Activated CD8-positive, alpha-beta memory T cell treated with anti-CD3 and anti-CD28 coated beads, Interleukin-2, amount 50 U/mL, for 1 hour (primary cell): ENCODE data around the gene RLF.

Experiments used
- DNase-seq: peaks from one replicate; pipeline ENCODE4 v3.0.0-alpha.2; 2020; ENCODE audit errors: extremely low read depth

Gene RLF, protein sequence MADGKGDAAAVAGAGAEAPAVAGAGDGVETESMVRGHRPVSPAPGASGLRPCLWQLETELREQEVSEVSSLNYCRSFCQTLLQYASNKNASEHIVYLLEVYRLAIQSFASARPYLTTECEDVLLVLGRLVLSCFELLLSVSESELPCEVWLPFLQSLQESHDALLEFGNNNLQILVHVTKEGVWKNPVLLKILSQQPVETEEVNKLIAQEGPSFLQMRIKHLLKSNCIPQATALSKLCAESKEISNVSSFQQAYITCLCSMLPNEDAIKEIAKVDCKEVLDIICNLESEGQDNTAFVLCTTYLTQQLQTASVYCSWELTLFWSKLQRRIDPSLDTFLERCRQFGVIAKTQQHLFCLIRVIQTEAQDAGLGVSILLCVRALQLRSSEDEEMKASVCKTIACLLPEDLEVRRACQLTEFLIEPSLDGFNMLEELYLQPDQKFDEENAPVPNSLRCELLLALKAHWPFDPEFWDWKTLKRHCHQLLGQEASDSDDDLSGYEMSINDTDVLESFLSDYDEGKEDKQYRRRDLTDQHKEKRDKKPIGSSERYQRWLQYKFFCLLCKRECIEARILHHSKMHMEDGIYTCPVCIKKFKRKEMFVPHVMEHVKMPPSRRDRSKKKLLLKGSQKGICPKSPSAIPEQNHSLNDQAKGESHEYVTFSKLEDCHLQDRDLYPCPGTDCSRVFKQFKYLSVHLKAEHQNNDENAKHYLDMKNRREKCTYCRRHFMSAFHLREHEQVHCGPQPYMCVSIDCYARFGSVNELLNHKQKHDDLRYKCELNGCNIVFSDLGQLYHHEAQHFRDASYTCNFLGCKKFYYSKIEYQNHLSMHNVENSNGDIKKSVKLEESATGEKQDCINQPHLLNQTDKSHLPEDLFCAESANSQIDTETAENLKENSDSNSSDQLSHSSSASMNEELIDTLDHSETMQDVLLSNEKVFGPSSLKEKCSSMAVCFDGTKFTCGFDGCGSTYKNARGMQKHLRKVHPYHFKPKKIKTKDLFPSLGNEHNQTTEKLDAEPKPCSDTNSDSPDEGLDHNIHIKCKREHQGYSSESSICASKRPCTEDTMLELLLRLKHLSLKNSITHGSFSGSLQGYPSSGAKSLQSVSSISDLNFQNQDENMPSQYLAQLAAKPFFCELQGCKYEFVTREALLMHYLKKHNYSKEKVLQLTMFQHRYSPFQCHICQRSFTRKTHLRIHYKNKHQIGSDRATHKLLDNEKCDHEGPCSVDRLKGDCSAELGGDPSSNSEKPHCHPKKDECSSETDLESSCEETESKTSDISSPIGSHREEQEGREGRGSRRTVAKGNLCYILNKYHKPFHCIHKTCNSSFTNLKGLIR (N-terminal part only)

DNA sequence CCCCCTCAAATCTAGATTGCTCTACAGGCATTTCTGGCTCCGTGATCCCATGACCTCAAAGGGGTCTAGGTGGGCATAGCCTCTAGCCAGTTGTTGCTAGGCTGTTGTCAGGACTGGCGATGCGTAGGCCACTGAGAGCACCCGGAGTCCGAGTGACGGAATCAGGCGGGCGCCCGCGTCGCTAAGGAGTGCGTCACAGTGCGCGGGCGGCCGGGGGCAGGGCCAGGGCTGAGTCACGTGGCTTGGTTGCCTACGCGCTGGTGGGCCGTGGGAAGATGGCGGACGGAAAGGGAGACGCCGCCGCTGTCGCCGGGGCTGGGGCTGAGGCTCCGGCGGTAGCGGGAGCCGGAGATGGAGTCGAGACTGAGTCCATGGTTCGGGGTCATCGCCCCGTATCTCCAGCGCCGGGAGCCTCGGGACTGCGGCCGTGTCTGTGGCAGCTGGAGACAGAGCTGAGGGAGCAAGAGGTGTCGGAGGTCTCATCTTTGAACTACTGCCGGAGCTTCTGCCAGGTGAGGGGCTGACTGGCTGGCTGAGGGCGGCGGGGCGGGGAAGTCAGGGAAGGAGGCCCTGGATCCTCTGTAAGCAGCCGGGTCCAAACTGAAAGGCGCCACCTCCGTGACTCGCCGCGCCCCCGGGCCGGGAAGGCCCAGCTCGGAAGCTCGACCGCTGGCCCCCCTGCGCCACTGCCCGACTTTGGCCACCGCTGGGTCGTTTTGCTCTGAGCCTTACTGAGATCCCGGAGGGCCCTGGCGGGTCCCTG is at the start of gene RLF:
TSS of gene RLF (plus strand) at position 263 of the 763 bp plus-strand sequence. CDS start at position 276, 13 bp downstream.
- peak; percentile 83 for DNase-seq

DNA sequence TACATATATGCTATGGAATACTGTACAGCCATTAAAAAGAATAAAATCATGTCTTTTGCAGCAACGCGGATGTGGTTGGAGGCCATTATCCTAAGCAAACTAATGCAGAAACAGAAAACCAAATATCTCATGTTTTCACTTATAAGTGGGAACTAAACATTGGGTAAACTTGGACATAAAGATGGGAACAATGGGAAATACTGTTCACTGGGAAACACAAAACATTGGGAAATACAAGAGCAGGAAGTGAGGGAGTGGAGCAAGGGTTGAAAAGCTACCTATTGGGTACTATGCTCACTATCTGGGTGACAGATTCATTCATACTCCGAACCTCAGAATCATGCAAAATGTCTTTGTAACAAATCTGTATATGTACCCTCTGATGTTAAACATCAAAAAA is 46.8 kb upstream of the RLF start:
- no peak for DNase-seq

- DNase-seq, result no peak
Observed at GRCh38 chr1:40120128-40120527, 41.1 kb upstream of the RLF start.

DNA sequence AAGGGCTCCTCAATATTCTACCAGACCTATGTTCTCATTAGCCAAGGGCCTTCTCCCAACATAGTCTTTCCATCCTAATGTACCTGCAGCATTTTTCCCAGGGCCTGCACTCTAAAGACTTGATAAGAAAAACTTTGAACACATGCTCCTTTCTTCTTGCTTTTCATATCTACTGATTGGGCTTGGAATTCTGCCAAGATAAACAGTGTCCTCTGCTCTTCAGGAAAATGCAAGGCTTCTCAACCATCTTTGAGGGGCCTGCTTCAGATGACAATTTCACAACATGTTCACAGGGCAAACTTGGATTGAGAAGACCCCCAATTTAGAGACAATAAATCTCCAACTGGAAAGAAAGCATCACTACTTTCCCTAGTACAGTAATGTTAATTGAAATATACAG is 38.3 kb upstream of the RLF start:
- no peak for DNase-seq

DNA sequence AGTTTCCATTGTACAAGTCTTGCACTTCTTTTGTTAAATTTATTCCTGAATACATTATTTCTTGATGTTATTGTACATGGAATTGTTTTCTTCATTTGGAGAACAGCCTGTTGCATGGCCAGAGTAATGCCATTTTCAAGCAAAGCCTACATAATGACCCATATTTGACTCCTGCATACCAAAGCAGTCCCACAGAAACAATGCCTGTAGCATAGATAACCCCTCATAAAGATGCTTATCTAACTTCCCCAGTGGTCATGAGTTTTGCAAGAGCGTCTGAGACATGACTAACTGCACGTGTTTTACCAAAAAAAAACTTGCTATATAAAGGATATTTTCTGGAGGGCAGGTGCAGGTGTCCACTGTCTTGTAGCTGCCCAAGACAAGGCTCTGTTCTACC is 30.3 kb upstream of the RLF start:
- DNase-seq, result no peak

DNA sequence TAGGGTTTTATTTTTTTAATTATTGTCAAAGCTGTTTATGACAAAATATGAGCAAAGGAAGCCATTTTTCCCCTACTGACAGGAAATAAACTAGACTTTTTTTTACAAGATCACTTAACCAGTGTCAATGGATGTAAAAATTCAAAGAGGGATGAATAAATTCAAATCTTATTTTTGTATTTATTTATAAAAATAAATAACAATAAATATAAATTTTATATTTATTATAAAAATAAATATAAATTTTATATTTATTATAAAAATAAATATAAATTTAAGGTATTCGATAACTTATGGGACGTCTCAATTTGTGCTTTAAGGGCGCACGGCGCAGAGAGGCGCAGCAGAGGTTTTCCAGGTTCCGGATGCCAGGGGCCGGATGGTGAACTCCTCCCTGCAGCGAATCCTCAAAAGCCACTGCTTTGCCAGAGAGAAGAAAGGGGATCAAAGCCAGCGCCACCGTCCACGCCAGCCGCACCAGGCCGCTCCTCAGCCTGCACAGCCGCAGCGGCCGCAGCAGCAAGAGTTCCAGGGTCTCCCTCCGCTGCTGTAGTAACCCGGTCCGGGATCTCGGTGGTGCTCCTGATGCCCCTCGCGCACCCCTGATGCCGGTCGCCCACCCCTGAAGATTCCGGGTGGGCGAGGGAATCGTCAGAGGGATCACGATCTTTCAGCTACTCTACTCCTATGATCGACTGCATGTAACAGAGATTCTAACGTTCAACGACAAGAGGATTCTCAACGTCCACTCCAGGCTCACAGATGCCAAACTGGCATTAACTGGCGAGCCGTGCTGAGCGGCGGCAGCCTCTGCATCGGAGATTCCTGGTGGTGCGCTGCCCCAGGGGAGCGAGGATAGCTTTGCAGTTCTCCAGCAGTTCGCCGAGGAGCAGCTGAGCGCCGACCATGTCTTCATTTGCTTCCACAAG is 28.5 kb upstream of the RLF start:
- no peak for DNase-seq

DNA sequence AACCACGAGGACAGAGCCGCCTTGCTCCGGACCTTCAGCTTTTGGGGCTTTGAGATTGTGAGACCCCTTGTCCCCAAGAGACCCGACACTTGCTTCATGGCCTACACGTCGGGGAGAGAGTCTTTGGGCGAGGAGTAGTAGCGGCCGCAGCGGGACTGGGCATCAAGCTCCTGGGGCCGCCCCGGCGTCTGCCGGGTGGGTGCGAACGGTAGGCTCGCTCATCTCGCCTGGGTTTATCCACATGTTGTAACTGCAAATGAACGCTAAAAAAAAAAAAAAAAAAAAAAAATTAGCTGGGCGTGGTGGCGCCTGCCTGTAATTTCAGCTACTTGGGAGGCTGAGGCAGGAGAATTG is 27.9 kb upstream of the RLF start:
- DNase-seq, result no peak

- no peak for DNase-seq
Observed at GRCh38 chr1:40133839-40134238, 27.3 kb upstream of the RLF start.

- DNase-seq, result no peak
Observed at GRCh38 chr1:40140211-40140973, 20.8 kb upstream of the RLF start.

GRCh38 chr1:40141878-40142535 is 19.2 kb upstream of the RLF start:
- no peak for DNase-seq

GRCh38 chr1:40143891-40144575 is 17.2 kb upstream of the RLF start:
- peak; percentile 44 for DNase-seq

DNA sequence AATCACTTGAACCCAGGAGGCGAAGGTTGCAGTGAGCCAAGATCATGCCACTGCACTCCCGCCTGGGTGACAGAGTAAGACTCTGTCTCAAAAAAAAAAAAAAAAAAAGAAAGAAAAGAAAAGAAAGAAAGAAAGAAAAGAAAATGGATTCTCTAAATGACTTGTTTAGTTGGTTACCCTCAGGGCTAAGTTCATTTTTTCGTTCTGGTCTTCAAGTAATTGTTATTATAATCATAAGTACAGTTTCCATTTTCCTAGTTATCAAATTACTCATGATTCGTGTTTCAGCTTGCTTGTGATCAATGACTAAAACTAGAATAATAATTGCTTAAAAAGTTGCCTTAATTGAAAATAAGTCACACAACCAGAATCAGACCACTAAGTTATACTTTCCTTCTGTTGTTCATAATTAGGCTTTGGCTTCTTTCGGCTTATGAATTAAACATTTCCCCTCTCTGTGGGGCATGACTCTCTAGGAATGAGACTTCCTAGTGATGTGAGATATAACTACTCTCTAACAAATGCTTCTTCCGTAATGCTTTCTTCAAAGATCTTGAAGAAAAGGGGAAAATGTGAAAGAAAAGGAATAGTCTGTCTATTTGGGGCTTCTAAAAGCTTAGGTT is 9.6 kb upstream of the RLF start:
- no peak for DNase-seq

DNA sequence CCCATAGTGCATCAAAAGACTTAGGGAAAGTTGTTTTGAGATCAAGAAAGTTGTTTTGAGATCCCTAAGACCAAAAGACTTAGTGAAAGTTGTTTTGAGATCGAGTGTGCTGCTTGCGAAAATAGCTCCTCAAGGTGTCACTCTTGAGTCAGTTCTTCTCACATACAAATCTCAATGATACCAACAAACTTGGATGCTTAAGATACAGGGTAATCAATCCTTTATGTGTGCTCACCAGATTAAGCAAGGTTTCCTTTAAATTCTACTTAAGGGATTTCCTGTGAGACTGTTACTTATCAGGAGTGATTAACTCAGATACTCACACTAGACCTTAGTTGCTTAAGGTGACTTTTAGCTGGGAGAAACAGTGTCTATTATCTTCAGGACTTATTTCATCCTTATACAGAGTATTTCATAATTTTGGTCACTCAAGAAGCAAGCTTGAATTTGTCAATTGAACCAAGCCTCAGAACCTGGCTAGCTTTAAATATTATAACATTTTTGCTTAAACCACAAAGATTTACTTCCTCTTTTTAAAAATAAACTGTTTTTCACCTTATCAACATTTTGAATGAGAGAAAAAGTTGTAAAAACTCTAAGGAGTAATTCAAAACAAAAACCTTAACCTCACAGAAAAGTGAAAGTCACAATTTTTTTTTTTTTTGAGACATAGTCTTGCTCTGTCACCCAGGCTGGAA is 8.0 kb upstream of the RLF start:
- peak; percentile 18 for DNase-seq

- no peak for DNase-seq
Observed at GRCh38 chr1:40155135-40155534, 6.1 kb upstream of the RLF start.

DNA sequence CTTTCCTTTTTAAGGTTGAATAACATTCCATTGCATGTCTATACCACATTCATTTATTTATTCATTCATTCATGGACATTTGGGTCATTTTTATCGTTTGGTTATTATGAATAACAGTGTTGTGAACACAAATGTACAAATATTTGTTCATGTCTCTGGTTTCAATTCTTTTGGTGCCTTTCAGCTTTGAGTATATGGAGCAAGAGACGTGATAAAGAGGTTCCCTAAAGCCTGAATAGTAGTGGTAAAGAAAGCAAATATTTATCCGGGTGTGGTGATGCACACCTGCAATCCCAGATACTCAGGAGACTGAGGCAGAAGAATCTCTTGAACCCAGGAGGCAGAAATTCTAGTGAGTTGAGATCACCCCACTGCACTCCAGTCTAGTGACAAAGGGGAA is 5.3 kb upstream of the RLF start:
- DNase-seq, result no peak

GRCh38 chr1:40160806-40161124 is 422 bp upstream of the RLF start:
- no peak for DNase-seq

DNA sequence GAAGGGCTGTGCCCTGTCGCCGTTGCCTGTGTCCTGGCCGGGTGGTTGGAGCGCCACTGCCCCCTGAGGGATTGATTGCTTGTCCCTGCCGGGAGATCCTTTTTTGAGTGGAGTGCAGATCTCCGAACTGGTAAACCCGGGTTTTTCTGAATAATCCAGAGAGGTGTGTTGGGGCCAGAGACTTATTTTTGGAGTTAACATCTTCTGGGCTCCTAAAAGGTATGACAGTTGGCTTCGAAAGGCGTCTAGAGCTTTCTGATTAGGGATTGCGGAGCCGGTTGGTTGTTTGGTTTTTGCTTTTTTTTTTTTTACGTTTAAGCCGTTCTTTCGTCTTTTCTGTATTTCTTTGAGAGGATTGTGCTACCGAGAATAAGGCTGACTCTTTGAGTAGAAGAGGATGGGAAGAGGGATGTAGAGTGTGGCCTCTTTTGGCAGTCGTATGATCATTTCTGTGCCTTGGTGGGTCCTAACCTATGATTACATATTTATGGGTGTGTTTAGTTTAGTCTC is 756 bp downstream of the RLF start:
- DNase-seq, result no peak
